ENCODE measurements around the gene KRTAP4-2. TPM values are rescaled to one million over a fixed set of nuclear protein-coding genes. Genes with fewer than 3 reads are reported as not detected.
"Not testable (repeated sequence)": the region's sequence is repeated elsewhere in the genome, so short reads cannot be mapped to it uniquely, and the experiment has no call there.

KRTAP4-2 gene
- total and polyA plus RNA-seq, 2 donors, result not detected

- DNase-seq (ENCODE audit: extremely low spot score); H3K27ac ChIP-seq (ENCODE audit: low read depth); H3K4me1 ChIP-seq (ENCODE audit: insufficient read depth); H3K4me3 ChIP-seq (ENCODE audit: low read depth, low read length); H3K36me3 ChIP-seq (ENCODE audit: insufficient read depth): not testable (repeated sequence)
- WGBS, result 77% methylated on average over 10 of the region's 10 CpGs
Measured at GRCh38 chr17:41148971-41149651, 28.9 kb downstream of the KRTAP4-2 start.

- 85% methylated on average over 2 of the region's 2 CpGs for WGBS
- H3K4me3 ChIP-seq (ENCODE audit: low read depth, low read length), result no peak overlapping the region
- DNase-seq (ENCODE audit: extremely low spot score), result no peak
- no peak overlapping the region for H3K27ac ChIP-seq (ENCODE audit: low read depth)
- H3K36me3 ChIP-seq (ENCODE audit: insufficient read depth), result no peaks in the 10 kb centered on the region
- H3K4me1 ChIP-seq (ENCODE audit: insufficient read depth), result no peaks in the 10 kb centered on the region
Measured at GRCh38 chr17:41147531-41148204, 30.4 kb downstream of the KRTAP4-2 start.

DNA sequence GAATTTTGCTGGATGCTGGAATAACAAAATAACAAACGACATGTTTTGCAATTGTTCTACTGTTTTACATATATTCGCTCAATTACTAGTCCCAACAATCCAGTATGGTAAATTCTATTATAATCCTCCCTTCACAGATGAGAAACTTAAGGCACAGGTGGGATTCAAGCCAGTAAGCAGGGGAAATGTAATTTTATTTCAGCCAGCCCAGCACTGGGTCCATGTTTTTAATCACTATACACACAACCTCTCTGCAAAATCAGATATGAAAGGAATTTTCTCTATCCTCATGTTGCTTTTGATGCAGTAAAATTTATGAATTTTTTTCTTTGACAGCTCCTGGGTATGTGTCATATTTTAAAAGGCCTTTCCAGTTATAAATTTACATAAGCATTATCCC lies 32.8 kb downstream of the KRTAP4-2 start:
- no peaks in the 10 kb centered on the region for H3K36me3 ChIP-seq (ENCODE audit: insufficient read depth)
- 84% methylated on average over 2 of the region's 2 CpGs for WGBS

DNA sequence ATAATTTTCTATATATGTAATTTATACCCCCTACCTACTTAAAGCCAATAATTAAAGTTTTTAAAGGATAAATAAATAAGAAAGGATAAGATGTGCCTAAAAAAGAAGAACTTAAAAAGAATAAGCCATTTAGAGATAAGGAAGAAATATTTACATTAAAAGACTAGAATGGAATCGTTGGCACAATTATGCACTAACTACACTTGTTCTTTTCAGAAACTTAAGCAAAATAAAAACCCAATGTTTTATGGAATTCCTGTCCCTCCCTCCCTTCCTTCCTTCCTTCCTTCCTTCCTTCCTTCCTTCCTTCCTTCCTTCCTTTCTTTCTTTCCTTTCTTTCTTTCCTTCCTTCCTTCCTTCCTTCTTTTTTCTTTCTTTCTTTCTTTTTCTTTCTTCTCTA lies 33.2 kb downstream of the KRTAP4-2 start:
- no peak for DNase-seq (ENCODE audit: extremely low spot score)
- H3K27ac ChIP-seq (ENCODE audit: low read depth), result no peak overlapping the region
- no peaks in the 10 kb centered on the region for H3K4me1 ChIP-seq (ENCODE audit: insufficient read depth)
- WGBS, result 31% methylated on average over 1 of the region's 1 CpG
- H3K4me3 ChIP-seq (ENCODE audit: low read depth, low read length), result no peak overlapping the region
- H3K36me3 ChIP-seq (ENCODE audit: insufficient read depth), result no peaks in the 10 kb centered on the region

More for the DNA sequence above, 32.8 kb downstream of the KRTAP4-2 start:
- no peaks in the 10 kb centered on the region for H3K4me1 ChIP-seq (ENCODE audit: insufficient read depth)
- DNase-seq (ENCODE audit: extremely low spot score), result no peak
- H3K27ac ChIP-seq (ENCODE audit: low read depth), result no peak overlapping the region
- H3K4me3 ChIP-seq (ENCODE audit: low read depth, low read length), result no peak overlapping the region

GRCh38 chr17:41141361-41141760 lies 36.7 kb downstream of the KRTAP4-2 start:
- DNase-seq (ENCODE audit: extremely low spot score), result no peak
- Histone ChIP-seq H3K4me1 (ENCODE audit: insufficient read depth) (no peaks in the 10 kb centered on the region), H3K4me3 (ENCODE audit: low read depth, low read length) (no peak overlapping the region), H3K36me3 (ENCODE audit: insufficient read depth) (no peaks in the 10 kb centered on the region), H3K27ac (ENCODE audit: low read depth) (no peak overlapping the region)

GRCh38 chr17:41140360-41141131 lies 37.5 kb downstream of the KRTAP4-2 start, which contains the start of gene KRTAP4-6:
KRTAP4-6 (minus strand) TSS chr17:41140544; CDS start chr17:41140487, 57 bp downstream.
- no peak within 1 kb of the TSS for H3K27ac ChIP-seq (ENCODE audit: low read depth)
- WGBS, result 86% methylated on average over 6 of the region's 6 CpGs
- no peaks in the 10 kb centered on the region for H3K4me1 ChIP-seq (ENCODE audit: insufficient read depth)
- DNase-seq (ENCODE audit: extremely low spot score), result no peak
- H3K36me3 ChIP-seq (ENCODE audit: insufficient read depth), result no peaks in the 10 kb centered on the region
- H3K4me3 ChIP-seq (ENCODE audit: low read depth, low read length), result no peak within 1 kb of the TSS

DNA sequence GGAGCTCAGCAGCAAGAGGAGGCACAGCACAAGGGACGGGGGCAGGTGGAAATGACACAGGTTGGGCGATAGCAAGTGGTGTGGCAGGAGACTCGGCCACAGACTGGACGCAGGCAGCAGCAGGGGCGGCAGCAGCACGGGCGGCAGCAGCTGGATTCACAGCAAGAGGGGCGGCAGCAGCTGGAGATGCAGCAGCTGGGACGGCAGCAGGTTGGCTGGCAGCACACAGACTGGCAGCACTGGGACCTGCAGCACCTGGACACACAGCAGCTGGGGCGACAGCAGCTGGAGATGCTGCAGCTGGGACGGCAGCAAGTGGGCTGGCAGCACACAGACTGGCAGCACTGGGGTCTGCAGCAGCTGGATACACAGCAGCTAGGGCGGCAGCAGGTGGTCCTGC lies 38.2 kb downstream of the KRTAP4-2 start:
- H3K4me1 ChIP-seq (ENCODE audit: insufficient read depth); H3K27ac ChIP-seq (ENCODE audit: low read depth); DNase-seq (ENCODE audit: extremely low spot score); H3K36me3 ChIP-seq (ENCODE audit: insufficient read depth); H3K4me3 ChIP-seq (ENCODE audit: low read depth, low read length): not testable (repeated sequence)
- 92% methylated on average over 12 of the region's 12 CpGs for WGBS

DNA sequence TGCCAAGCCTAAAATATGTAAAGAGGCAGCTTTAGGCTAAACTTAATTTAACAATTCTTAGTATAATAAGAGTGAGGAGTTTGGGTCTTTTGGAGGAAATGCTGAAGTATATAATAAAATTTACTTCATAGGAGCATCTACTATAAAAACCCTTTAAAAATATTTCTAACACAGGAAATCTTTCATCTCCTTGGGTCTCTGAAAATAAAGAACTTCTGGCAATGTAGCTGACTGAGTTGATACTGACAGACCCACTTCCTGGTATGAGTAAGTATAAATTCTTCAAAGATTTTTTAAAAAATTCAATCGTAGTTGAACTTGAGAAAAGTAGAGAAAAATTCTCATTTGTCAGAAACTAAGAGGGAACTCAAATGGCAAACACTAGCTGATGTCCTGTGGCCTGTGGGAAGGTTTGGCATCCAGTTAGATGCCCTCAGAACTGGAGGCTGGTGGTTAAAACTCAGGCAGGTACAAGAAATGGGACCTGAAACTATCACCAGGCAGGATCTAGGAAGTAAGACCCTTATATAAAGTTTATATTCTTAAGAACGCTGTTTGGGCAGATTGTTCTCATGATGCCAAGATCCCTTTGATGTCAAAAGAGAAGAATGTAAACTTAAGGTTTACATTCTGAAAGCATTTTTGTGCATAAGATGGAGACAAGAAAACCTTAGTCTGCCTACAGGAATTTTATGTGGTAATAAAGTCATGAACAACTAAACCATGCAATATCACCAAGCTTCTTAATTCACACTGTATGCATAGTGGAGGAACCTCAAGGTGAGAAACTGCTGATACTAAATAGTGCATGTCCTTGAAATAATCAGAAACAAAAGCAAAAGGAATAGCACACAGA lies 43.9 kb downstream of the KRTAP4-2 start:
- 23% methylated on average over 2 of the region's 2 CpGs for WGBS
- Histone ChIP-seq H3K4me1 (ENCODE audit: insufficient read depth) (no peaks in the 10 kb centered on the region), H3K27ac (ENCODE audit: low read depth) (no peak overlapping the region), H3K4me3 (ENCODE audit: low read depth, low read length) (no peak overlapping the region), H3K36me3 (ENCODE audit: insufficient read depth) (no peaks in the 10 kb centered on the region)
- DNase-seq (ENCODE audit: extremely low spot score), result no peak

DNA sequence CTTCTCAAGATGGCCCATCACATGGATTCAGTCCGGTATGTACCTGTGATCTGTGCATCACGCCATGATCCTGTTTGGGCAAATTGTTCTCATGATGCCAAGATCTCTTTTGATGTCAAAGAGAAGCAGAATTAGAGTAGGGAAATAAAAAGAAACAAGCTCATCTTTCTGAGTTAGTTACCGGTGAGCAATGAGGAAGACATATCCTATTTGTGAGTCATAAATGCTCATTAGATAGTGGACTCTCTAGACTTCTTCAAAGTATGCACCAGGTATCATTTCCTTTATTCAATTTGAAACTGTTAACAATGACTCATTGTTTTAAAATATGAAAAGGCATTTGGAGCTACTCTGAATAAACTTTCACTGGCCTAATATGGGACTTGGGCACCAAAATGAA lies 46.0 kb downstream of the KRTAP4-2 start:
- WGBS, result 83% methylated on average over 3 of the region's 3 CpGs
- H3K27ac ChIP-seq (ENCODE audit: low read depth), result no peak overlapping the region
- DNase-seq (ENCODE audit: extremely low spot score), result no peak

More for the DNA sequence above, 46.0 kb downstream of the KRTAP4-2 start:
- H3K4me3 ChIP-seq (ENCODE audit: low read depth, low read length), result no peak overlapping the region
- no peaks in the 10 kb centered on the region for H3K4me1 ChIP-seq (ENCODE audit: insufficient read depth)
- H3K36me3 ChIP-seq (ENCODE audit: insufficient read depth), result no peaks in the 10 kb centered on the region

Small RNAs within 50 kb of the gene (small RNA-seq; reads per million reads assigned to genes)
- not detected for gene KRTAP4-17P

Other genes starting within 250 kb of the KRTAP4-2 start
Only the 30 nearest of the 41 such genes appear.
- gene KRTAP1-5, start 151.0 kb downstream of the KRTAP4-2 start, total RNA-seq, result not detected
- 0.11 TPM for gene KRTAP1-5, start 151.0 kb downstream of the KRTAP4-2 start, polyA plus RNA-seq
- not detected for gene KRTAP1-4, start 148.0 kb downstream of the KRTAP4-2 start, total RNA-seq
- gene KRTAP1-4, start 148.0 kb downstream of the KRTAP4-2 start, polyA plus RNA-seq, result not detected
- not detected for gene KRTAP1-3, start 143.3 kb downstream of the KRTAP4-2 start, total RNA-seq
- not detected for gene KRTAP1-3, start 143.3 kb downstream of the KRTAP4-2 start, polyA plus RNA-seq
- gene KRTAP1-1, start 136.8 kb downstream of the KRTAP4-2 start, total RNA-seq, result not detected
- not detected for gene KRTAP1-1, start 136.8 kb downstream of the KRTAP4-2 start, polyA plus RNA-seq
- gene KRTAP2-1, start 130.9 kb downstream of the KRTAP4-2 start, total RNA-seq, result not detected
- not detected for gene KRTAP2-1, start 130.9 kb downstream of the KRTAP4-2 start, polyA plus RNA-seq
- gene KRTAP2-2, start 123.0 kb downstream of the KRTAP4-2 start, total RNA-seq, result not detected
- gene KRTAP2-2, start 123.0 kb downstream of the KRTAP4-2 start, polyA plus RNA-seq, result not detected
- not detected for gene KRTAP2-3, start 118.1 kb downstream of the KRTAP4-2 start, total RNA-seq
- gene KRTAP2-3, start 118.1 kb downstream of the KRTAP4-2 start, polyA plus RNA-seq, result not detected
- not detected for gene KRTAP2-4, start 112.3 kb downstream of the KRTAP4-2 start, total RNA-seq
- not detected for gene KRTAP2-4, start 112.3 kb downstream of the KRTAP4-2 start, polyA plus RNA-seq
- gene KRTAP4-7, start 94.1 kb downstream of the KRTAP4-2 start, total RNA-seq, result not detected
- gene KRTAP4-7, start 94.1 kb downstream of the KRTAP4-2 start, polyA plus RNA-seq, result not detected
- gene KRTAP4-8, start 80.1 kb downstream of the KRTAP4-2 start, total RNA-seq, result not detected
- gene KRTAP4-8, start 80.1 kb downstream of the KRTAP4-2 start, polyA plus RNA-seq, result not detected
- gene KRTAP4-16, start 76.0 kb downstream of the KRTAP4-2 start, total RNA-seq, result not detected
- not detected for gene KRTAP4-16, start 76.0 kb downstream of the KRTAP4-2 start, polyA plus RNA-seq
- not detected for gene KRTAP4-9, start 72.8 kb downstream of the KRTAP4-2 start, total RNA-seq
- not detected for gene KRTAP4-9, start 72.8 kb downstream of the KRTAP4-2 start, polyA plus RNA-seq
- not detected for gene KRTAP4-11, start 59.8 kb downstream of the KRTAP4-2 start, total RNA-seq
- gene KRTAP4-11, start 59.8 kb downstream of the KRTAP4-2 start, polyA plus RNA-seq, result not detected
- not detected for gene KRTAP4-12, start 54.0 kb downstream of the KRTAP4-2 start, total RNA-seq
- gene KRTAP4-12, start 54.0 kb downstream of the KRTAP4-2 start, polyA plus RNA-seq, result not detected
- gene KRTAP4-6, start 37.7 kb downstream of the KRTAP4-2 start, total RNA-seq, result not detected
- gene KRTAP4-6, start 37.7 kb downstream of the KRTAP4-2 start, polyA plus RNA-seq, result not detected
- gene KRTAP4-5, start 28.4 kb downstream of the KRTAP4-2 start, total RNA-seq, result not detected
- not detected for gene KRTAP4-5, start 28.4 kb downstream of the KRTAP4-2 start, polyA plus RNA-seq
- gene KRTAP4-4, start 17.5 kb downstream of the KRTAP4-2 start, total RNA-seq, result not detected
- not detected for gene KRTAP4-4, start 17.5 kb downstream of the KRTAP4-2 start, polyA plus RNA-seq
- not detected for gene KRTAP4-3, start 10.0 kb downstream of the KRTAP4-2 start, total RNA-seq
- gene KRTAP4-3, start 10.0 kb downstream of the KRTAP4-2 start, polyA plus RNA-seq, result not detected
- not detected for gene KRTAP4-1, start 6.7 kb upstream of the KRTAP4-2 start, total RNA-seq
- gene KRTAP4-1, start 6.7 kb upstream of the KRTAP4-2 start, polyA plus RNA-seq, result not detected
- gene KRTAP9-1, start 11.7 kb upstream of the KRTAP4-2 start, total RNA-seq, result not detected
- gene KRTAP9-1, start 11.7 kb upstream of the KRTAP4-2 start, polyA plus RNA-seq, result not detected
- gene KRTAP9-2, start 48.4 kb upstream of the KRTAP4-2 start, total RNA-seq, result not detected
- not detected for gene KRTAP9-2, start 48.4 kb upstream of the KRTAP4-2 start, polyA plus RNA-seq
- not detected for gene KRTAP9-3, start 54.2 kb upstream of the KRTAP4-2 start, total RNA-seq
- gene KRTAP9-3, start 54.2 kb upstream of the KRTAP4-2 start, polyA plus RNA-seq, result not detected
- not detected for gene KRTAP9-8, start 59.8 kb upstream of the KRTAP4-2 start, total RNA-seq
- not detected for gene KRTAP9-8, start 59.8 kb upstream of the KRTAP4-2 start, polyA plus RNA-seq
- gene KRTAP9-4, start 71.5 kb upstream of the KRTAP4-2 start, total RNA-seq, result not detected
- gene KRTAP9-4, start 71.5 kb upstream of the KRTAP4-2 start, polyA plus RNA-seq, result not detected
- gene KRTAP9-9, start 77.2 kb upstream of the KRTAP4-2 start, total RNA-seq, result not detected
- not detected for gene KRTAP9-9, start 77.2 kb upstream of the KRTAP4-2 start, polyA plus RNA-seq
- gene KRTAP9-6, start 87.2 kb upstream of the KRTAP4-2 start, total RNA-seq, result not detected
- not detected for gene KRTAP9-6, start 87.2 kb upstream of the KRTAP4-2 start, polyA plus RNA-seq
- not detected for gene KRTAP9-7, start 97.5 kb upstream of the KRTAP4-2 start, total RNA-seq
- not detected for gene KRTAP9-7, start 97.5 kb upstream of the KRTAP4-2 start, polyA plus RNA-seq
- not detected for gene KRTAP29-1, start 124.6 kb upstream of the KRTAP4-2 start, total RNA-seq
- not detected for gene KRTAP29-1, start 124.6 kb upstream of the KRTAP4-2 start, polyA plus RNA-seq
- not detected for gene KRTAP16-1, start 131.1 kb upstream of the KRTAP4-2 start, total RNA-seq
- gene KRTAP16-1, start 131.1 kb upstream of the KRTAP4-2 start, polyA plus RNA-seq, result not detected
- gene KRTAP17-1, start 137.5 kb upstream of the KRTAP4-2 start, total RNA-seq, result not detected
- not detected for gene KRTAP17-1, start 137.5 kb upstream of the KRTAP4-2 start, polyA plus RNA-seq